VCaP (cell line): ENCODE measurements around the gene DEFB112.

Source experiments
- H3K27ac ChIP-seq: fragments of 450-650 bp; 2 replicates; pipeline ENCODE4 v1.5.1; 2017
- TF ChIP-seq, protein P1 (sequence below): fragments of 450-650 bp; conservative IDR thresholded peaks from 2 replicates; pipeline ENCODE4 v1.5.1; 2017; ENCODE audit warnings: mild to moderate bottlenecking, moderate library complexity

Gene DEFB112, protein sequence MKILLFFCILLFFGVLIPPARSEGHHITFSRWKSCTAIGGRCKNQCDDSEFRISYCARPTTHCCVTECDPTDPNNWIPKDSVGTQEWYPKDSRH

DNA sequence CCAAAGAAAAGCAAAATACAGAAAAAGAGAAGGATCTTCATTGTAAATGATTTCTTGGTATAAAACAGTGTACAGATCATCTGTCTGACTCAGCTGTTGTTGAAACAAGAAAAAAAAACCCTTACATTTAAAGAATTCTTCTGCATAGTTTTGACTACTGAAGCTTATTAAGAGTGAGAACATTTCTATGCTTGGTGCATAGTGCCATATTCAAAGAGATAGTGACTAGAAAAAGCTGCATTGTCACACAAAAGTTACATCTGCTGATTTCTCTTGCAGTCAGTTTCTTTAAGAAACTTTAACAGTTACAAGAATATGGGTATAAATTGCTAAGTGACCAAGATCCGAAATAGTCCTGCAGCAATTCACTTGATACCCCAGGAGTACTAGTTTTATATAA lies at the start of gene DEFB112:
TSS of gene DEFB112 (minus strand) at position 101 of the 400 bp plus-strand sequence. CDS start at position 41, 60 bp downstream.
- TF ChIP-seq, protein P1, sequence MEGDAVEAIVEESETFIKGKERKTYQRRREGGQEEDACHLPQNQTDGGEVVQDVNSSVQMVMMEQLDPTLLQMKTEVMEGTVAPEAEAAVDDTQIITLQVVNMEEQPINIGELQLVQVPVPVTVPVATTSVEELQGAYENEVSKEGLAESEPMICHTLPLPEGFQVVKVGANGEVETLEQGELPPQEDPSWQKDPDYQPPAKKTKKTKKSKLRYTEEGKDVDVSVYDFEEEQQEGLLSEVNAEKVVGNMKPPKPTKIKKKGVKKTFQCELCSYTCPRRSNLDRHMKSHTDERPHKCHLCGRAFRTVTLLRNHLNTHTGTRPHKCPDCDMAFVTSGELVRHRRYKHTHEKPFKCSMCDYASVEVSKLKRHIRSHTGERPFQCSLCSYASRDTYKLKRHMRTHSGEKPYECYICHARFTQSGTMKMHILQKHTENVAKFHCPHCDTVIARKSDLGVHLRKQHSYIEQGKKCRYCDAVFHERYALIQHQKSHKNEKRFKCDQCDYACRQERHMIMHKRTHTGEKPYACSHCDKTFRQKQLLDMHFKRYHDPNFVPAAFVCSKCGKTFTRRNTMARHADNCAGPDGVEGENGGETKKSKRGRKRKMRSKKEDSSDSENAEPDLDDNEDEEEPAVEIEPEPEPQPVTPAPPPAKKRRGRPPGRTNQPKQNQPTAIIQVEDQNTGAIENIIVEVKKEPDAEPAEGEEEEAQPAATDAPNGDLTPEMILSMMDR, result no peak
- H3K27ac ChIP-seq, result no peak within 1 kb of the TSS

DNA sequence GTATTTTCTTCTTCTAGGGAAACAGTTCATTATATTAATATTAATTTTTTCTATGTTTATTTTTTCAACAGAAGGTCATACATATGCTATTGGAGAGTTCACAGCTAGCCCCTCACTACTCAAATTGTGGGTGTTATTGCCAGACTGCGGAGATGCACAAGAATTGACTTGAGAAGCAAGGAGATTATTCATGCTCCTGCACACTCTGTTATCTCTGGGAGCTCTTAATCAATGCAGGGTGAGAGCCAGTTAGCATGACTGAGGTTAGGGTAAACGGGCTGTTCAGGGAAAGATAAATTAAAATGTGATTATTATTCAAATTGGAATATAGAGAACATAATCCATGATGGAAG lies 48.9 kb upstream of the DEFB112 start:
- TF ChIP-seq, protein P1, result no peak
- H3K27ac ChIP-seq, result no peak overlapping the region

DNA sequence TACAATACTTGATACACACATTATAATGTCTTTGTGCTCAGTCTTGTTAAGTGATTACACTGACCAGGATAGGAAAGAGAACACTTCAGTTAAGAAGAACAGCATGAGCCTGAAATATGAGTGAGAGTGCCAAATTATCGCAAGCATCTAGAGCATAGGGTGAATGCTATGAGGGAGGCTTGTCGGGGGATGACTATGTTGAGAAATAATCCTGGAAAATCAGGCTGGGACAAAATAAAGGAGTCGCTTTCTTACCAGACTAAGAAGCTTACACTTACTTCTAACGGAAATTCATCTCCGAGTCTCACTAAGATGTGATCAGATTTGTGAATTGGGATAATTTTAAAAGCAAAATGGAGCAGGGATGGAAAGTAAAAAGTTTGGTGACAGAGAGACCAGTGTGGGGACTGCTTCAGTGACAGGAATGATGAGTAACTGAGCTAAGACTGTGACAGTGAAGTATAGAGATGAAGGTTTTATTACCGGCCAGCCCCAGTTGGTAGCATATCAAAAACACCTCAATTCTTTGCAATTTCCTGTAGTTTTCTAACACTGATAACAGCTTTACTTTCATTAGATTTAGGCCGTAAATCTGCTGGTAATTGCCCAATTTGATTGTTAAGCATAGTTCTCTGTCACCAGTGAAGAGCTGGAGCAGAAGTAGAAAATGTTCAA lies 48.4 kb upstream of the DEFB112 start:
- H3K27ac ChIP-seq, result no peak overlapping the region
- TF ChIP-seq, protein P1, result no peak

DNA sequence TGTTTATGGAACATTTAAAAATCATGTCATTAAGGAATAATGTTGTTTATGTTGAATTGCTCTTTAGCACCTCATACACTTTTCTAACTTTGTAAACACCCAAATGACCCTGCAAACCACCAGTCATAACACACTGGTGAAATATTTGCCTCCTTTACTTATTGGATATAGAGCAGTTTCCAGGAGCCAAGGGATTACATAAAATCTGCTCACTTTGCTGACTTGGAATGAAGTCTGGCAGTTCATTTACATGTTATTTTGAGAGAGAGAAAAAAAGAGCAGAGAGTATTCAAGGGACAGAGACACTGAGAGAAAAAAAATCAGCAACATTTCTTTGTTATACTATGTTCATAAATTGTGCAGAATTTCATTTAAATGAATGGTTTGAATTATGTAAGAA lies 46.6 kb upstream of the DEFB112 start:
- TF ChIP-seq, protein P1, result no peak

DNA sequence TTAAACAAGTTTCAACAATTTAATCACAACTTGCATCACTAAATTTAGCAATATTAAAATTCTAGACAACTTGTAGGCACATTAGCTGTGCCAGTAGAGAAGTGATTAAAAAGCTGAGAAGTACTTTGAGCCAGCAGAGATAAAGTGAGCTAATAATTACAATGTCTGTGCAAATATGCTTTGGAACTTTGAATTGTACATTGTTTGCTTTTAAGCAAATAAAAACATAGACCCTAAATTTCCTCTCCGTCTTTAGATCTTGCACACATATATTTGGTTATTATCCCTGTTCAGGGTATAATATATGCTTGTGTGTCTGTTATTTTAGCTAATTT lies 44.2 kb upstream of the DEFB112 start:
- no peak overlapping the region for H3K27ac ChIP-seq
- TF ChIP-seq, protein P1, result no peak

More for the DNA sequence above, 46.6 kb upstream of the DEFB112 start:
- H3K27ac ChIP-seq, result no peak overlapping the region

DNA sequence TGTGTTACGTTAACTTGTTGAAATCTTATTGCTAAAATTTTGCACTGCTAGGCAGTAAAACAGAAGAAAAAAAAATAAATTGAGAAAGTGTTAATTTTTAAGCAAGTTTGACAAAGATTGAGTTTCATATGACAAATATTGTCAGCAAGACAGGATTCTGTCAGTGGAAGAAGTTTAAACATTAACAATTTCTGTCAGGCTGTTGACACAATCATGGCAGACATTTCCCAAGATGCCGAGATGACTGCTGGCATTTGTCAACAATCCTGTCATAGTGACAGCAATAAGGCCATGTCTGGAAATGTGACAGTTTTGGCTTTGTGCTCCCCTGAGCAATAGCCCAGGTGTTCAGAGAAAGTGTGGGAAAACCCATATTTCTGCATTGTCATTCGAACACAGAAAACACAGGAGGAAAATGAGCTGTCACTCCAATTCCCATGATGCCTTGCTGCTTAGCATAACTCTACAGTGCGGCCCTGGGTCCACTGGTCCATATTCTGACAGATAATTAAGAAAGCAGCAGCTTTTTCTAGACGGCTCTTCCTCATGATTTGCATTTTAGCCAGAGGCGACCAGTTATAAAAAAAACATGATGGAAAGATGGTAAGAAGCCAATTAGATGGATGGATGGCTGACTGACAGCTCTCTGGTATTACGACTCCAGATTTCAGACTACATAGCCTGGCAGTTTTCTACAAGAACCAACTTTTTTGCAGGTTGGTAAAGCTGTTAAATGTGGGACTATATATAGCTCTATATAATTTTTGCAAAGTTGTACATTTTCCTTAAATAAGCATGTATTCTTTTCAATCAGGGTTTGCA lies 43.6 kb upstream of the DEFB112 start:
- H3K27ac ChIP-seq, result no peak overlapping the region
- TF ChIP-seq, protein P1, result no peak

DNA sequence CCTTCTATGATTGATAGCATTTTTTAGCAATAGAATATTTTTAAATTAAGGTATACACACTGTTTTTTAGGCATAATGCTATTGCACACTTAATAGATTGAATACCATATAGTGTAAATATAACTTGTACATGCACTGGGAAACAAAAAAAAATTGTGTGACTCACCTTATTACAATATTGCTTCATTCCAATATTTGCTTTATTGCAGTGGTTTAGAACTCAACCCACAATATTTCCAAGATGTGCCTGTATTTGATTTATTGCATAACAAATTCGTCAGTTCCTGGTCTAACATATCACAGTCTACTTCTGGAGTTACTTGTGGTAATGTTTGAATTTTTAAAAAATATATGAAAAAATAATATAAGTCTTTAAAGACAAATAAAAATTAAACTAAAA lies 41.9 kb upstream of the DEFB112 start:
- TF ChIP-seq, protein P1, result no peak
- no peak overlapping the region for H3K27ac ChIP-seq
